Lung (tissue), 12 donors: Measurements from ENCODE around the gene SORL1. TPM values are rescaled to one million over a fixed set of nuclear protein-coding genes. Genes with fewer than 3 reads are reported as not detected.

ENCODE experiments used
- ATAC-seq: fragments of 200-7000 bp; cut with Tn5 transposase; one replicate; pipeline ENCODE4 v1.9.1; 2020; ENCODE audit warnings: moderate number of reproducible peaks; ENCODE audit not compliant: insufficient read depth, low FRiP score
- DNase-seq, 3 donors: peaks; one replicate each; pipeline ENCODE4 v3.0.0-alpha.2; 2013 to 2017
- H3K27ac ChIP-seq, 2 donors: one replicate each; pipeline ENCODE4 v1.5.1; 2013; ENCODE audit warnings: mild to moderate bottlenecking in 2 of 2, moderate library complexity in 2 of 2, control low read depth in 1 of 2, inconsistent platforms in 1 of 2, low read depth in 1 of 2, low read length in 1 of 2
- H3K27me3 ChIP-seq, 3 donors: one replicate each; pipeline ENCODE4 v1.5.1; 2013; ENCODE audit warnings: low read length in 2 of 3; ENCODE audit not compliant: control insufficient read depth in 3 of 3, insufficient read depth in 3 of 3
- H3K36me3 ChIP-seq, 4 donors: one replicate each; pipeline ENCODE4 v1.5.1; 2013; ENCODE audit warnings: low read length in 4 of 4, mild to moderate bottlenecking in 1 of 4, moderate library complexity in 1 of 4; ENCODE audit not compliant: control insufficient read depth in 4 of 4, insufficient read depth in 4 of 4
- H3K4me1 ChIP-seq, 5 donors: one replicate each; pipeline ENCODE4 v1.5.1; 2013; ENCODE audit warnings: low read length in 5 of 5, mild to moderate bottlenecking in 2 of 5, moderate library complexity in 1 of 5; ENCODE audit not compliant: control insufficient read depth in 5 of 5, insufficient read depth in 5 of 5
- H3K4me3 ChIP-seq: one replicate; pipeline ENCODE4 v1.5.1; 2013; ENCODE audit warnings: mild to moderate bottlenecking, control low read depth, moderate library complexity
- H3K9ac ChIP-seq, 2 donors: one replicate each; pipeline ENCODE4 v1.5.1; 2013; ENCODE audit warnings: low read length in 2 of 2, control low read depth in 1 of 2; ENCODE audit not compliant: insufficient read depth in 1 of 2
- H3K9me3 ChIP-seq, 4 donors: one replicate each; pipeline ENCODE4 v1.5.1; 2013; ENCODE audit warnings: low read length in 3 of 4, mild to moderate bottlenecking in 1 of 4, moderate library complexity in 1 of 4; ENCODE audit not compliant: control insufficient read depth in 4 of 4, insufficient read depth in 3 of 4
- WGBS, 2 donors: extraction: QIAGEN DNeasy Blood & Tissue Kit; methylation state at CpG; one replicate each; pipeline ENCODE4 v1.1.7; 2013; 5-methylcytosine and 5-hydroxymethylcytosine counted together
- polyA plus RNA-seq, 2 donors: library from polyadenylated mRNA; stranded (reverse); fragments of 200-250 nt; gene quantifications; one replicate each; pipeline ENCODE4 v1.2.1, GENCODE V29; 2013
- total RNA-seq, 2 donors: library from RNA; depleted of rRNA in 1 of 2; stranded (reverse); fragments of >200 nt in 1 of 2; gene quantifications; one replicate each; pipeline ENCODE4 v1.2.1, GENCODE V29; 2014 to 2021
- TF ChIP-seq, protein P1 (sequence below): IDR thresholded peaks from 2 replicates; pipeline ENCODE4 v1.5.1; 2012; ENCODE audit warnings: mild to moderate bottlenecking; ENCODE audit errors: control extremely low read depth, extremely low read depth
- donor health status: control.
- donor health status: control.
- donor health status: Bipolar disorder and iron deficiency.
- donor health status: healthy.
- donor health status: DM: yes; HTN: yes; CAD: no.

The SORL1 gene
- total and polyA plus RNA-seq, 4 donors, result 1.9 to 67.0 (median 49.2) TPM

GRCh38 chr11:121513807-121514206 is 61.7 kb downstream of the SORL1 start:
- H3K4me1 ChIP-seq, result peaks cover 0 to 2% (median 0%) of the 10 kb centered on the region in 5 donors
- no peak overlapping the region for H3K9ac ChIP-seq
- WGBS, 2 donors, result 84 to 95% methylated on average over 11 of the region's 11 CpGs
- no peak overlapping the region for H3K4me3 ChIP-seq
- H3K9me3 ChIP-seq, result no peaks in the 10 kb centered on the region
- H3K27ac ChIP-seq, result no peak overlapping the region
- ATAC-seq (no peak), DNase-seq (no peak)
- H3K27me3 ChIP-seq, result no peaks in the 10 kb centered on the region
- peaks cover 0 to 15% (median 1%) of the 10 kb centered on the region in 4 donors for H3K36me3 ChIP-seq
- TF ChIP-seq, protein P1, sequence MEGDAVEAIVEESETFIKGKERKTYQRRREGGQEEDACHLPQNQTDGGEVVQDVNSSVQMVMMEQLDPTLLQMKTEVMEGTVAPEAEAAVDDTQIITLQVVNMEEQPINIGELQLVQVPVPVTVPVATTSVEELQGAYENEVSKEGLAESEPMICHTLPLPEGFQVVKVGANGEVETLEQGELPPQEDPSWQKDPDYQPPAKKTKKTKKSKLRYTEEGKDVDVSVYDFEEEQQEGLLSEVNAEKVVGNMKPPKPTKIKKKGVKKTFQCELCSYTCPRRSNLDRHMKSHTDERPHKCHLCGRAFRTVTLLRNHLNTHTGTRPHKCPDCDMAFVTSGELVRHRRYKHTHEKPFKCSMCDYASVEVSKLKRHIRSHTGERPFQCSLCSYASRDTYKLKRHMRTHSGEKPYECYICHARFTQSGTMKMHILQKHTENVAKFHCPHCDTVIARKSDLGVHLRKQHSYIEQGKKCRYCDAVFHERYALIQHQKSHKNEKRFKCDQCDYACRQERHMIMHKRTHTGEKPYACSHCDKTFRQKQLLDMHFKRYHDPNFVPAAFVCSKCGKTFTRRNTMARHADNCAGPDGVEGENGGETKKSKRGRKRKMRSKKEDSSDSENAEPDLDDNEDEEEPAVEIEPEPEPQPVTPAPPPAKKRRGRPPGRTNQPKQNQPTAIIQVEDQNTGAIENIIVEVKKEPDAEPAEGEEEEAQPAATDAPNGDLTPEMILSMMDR, result no peak

- Histone ChIP-seq H3K4me1 (peaks cover 0 to 2% (median 0%) of the 10 kb centered on the region in 5 donors), H3K27me3 (no peaks in the 10 kb centered on the region), H3K9ac (no peak overlapping the region), H3K4me3 (no peak overlapping the region), H3K27ac (no peak overlapping the region), H3K36me3 (peaks cover 0 to 11% (median 1%) of the 10 kb centered on the region in 4 donors), H3K9me3 (no peaks in the 10 kb centered on the region)
- ATAC-seq (no peak), DNase-seq (no peak)
- 89 to 90% methylated on average over 17 of the region's 17 CpGs for WGBS, 2 donors
- TF ChIP-seq, protein P1, result no peak
Observed at GRCh38 chr11:121514432-121515334, 62.6 kb downstream of the SORL1 start.

DNA sequence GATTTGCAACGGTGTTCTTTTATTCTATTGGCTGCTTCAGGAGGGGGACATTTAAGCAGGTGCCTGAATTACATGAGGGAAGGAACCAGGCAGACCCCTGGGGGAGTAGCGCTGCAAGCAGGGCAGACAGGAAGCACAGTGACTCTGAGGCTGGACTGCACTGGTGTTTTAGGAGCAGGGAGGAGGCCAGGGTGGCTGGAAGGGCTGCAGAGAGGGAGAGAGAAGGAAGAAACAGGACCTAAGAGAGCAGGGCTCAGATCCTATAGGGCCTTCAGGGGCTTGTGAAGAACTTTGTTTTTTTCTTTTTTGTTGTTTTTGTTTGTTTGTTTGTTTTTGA is 63.2 kb downstream of the SORL1 start:
- Histone ChIP-seq H3K9ac (no peak overlapping the region), H3K36me3 (peaks cover 0 to 11% (median 1%) of the 10 kb centered on the region in 4 donors), H3K4me1 (peaks cover 0 to 2% (median 0%) of the 10 kb centered on the region in 5 donors), H3K27ac (no peak overlapping the region), H3K9me3 (no peaks in the 10 kb centered on the region), H3K4me3 (no peak overlapping the region), H3K27me3 (no peaks in the 10 kb centered on the region)
- no peak for DNase-seq
- TF ChIP-seq, protein P1, result no peak
- ATAC-seq, result no peak
- WGBS, 2 donors, result 72 to 83% methylated on average over 2 of the region's 2 CpGs
